ENCODE measurements around the gene DNAJC8. TPM values are rescaled to one million over a fixed set of nuclear protein-coding genes. Genes with fewer than 3 reads are reported as not detected.

Gene DNAJC8
- total and polyA plus RNA-seq, 5 donors: 63.4 to 78.3 (median 64.5) TPM

DNA sequence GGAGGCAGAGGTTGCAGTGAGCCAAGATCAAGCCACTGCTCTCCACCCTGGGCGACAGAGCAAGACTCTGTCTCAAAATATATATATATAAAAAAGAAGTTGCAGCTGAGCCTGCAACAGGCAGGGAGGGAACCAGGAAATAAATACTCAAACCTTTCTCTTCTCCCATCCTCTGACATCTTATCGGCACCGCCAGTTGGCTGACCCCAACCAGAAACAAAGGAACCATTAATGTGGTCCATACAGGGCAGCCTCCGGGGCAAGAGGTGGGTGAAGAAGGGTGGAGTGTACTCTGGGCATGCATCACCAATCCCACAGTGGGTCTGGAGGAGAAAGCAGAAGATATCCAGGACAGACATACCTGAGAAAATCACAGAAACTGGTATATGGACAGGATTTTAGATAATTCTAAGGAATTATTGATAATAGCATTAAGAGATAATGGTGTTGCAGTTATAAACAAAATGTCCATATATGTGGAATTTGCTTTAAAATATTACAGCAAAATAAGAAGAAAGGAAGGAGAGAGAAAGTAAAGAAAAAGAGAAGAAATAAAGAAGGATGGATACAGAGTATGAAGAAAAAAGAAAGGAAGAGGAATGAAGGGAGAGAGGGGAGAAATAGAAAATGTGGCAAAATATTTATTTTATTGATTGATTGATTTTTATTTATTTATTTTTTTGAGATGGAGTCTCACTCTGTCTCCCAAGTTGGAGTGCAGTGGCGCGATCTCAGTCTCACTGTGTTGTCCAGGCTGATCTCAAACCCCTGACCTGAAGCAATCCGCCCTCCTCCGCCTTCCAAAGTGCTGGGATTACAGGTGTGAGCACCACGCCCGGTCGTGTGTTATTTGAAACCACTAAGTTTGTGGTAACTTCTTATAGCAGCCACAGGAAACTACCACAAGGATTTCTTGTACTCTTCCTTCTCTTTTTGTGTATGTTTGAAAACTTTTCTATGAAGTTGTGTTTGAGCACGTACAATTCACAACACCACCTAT is 52.2 kb downstream of the DNAJC8 start:
- Histone ChIP-seq H3K9me3 (ENCODE audit: control insufficient read depth, low read length) (no peaks in the 10 kb centered on the region), H3K27me3 (ENCODE audit: control insufficient read depth, insufficient read depth) (no peaks in the 10 kb centered on the region), H3K27ac (ENCODE audit: low read length) (no peak overlapping the region), H3K4me3 (ENCODE audit: low read length) (no peak overlapping the region), H3K4me1 (ENCODE audit: control insufficient read depth, insufficient read depth, low read length) (no peaks in the 10 kb centered on the region)
- WGBS: 68% methylated on average over 12 of the region's 12 CpGs
- DNase-seq (peak in 1 of 3 donors; percentile 25), ATAC-seq (no peak)
- intact Hi-C loops (cut with DNase I): no loop called here

DNA sequence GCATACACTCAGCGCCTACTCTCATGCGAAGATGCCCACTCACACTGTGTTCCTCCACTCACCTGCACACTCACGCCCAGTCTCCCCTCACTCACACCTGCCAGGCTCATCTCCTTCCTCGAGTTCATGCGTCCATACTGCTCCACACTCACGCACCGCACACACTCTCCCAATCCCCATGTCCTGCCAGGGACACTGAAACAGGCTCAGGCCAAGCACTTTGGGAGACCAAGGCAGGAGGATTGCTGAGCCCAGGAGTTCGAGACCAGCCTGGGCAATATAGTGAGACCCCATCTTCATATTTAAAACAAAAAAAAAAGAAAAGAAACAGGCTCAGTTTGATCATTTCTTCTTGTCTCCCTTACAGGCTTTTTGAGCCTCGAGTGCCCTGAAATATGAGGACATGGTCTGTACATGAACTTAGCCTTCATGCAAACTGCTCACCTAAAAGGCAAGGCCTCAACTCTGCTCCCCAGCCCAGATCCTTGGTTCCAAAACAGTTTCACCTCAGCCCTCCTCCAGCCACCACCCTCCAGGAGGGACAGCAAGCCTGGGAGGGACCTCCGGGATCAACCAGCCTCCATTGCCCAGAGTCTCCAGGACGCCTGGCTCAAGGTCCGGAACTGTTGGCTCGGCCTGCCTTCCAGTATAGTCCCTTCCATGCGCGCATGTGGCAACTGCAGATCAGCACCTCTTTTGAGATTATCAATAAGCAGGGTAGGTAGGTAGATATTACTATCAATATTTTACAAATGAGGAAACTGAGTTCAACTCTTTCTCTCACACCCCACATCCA is 53.9 kb downstream of the DNAJC8 start:
- Histone ChIP-seq H3K4me3 (ENCODE audit: low read length) (no peak overlapping the region), H3K27me3 (ENCODE audit: control insufficient read depth, insufficient read depth) (no peaks in the 10 kb centered on the region), H3K27ac (ENCODE audit: low read length) (no peak overlapping the region), H3K4me1 (ENCODE audit: control insufficient read depth, insufficient read depth, low read length) (no peaks in the 10 kb centered on the region), H3K9me3 (ENCODE audit: control insufficient read depth, low read length) (no peaks in the 10 kb centered on the region)
- DNase-seq: peak in 1 of 3 donors; percentile 26
- intact Hi-C loops (cut with DNase I): no loop called here
- no peak for ATAC-seq
- WGBS: 94% methylated on average over 15 of the region's 15 CpGs

DNA sequence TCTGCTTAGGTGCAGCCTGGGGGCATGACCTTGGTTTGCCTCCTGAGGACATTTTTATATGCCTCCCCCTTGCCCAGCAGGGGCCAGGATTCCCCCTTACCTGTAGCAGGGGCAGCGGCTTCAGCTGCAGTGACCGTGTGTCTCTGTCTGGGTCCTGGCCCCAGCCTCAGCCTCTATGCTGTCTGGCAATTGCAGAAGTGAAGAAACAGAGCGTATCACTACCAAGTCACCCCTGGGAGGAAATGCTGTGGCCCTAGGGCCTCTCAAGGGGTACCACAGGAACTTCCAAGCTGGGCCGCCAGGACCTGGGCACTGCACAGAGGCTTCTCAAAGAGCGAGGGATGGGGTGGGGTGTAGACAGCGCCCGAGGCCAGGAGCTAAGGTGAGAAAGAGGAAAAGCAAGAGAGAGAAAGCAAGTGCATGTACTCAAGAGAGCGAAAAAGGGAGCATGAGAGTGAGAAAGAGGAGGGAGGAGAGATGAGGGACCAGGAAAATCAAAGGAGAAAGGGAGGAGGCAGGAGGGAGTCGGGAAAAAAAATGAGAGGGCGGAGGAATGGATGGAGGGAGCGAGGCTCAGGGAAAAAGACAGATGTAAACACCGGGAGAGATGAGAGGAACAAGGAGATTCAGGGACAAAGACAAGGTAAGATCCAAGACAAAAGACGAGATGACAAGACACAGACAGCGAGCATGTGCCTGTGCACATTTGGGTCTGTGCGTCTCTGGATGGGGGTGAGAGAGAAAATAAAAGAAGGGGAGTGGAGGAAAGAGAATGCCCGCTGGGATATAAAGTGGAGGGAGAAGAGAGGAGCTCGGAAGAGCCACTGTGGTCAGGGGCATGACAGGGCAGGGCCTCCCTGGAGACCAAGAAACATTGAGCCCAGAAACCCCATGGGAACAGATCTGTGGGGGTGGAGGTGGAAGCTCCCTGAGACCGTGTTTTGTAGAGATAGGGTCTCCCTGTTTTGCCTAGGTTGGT is 56.0 kb downstream of the DNAJC8 start, which contains the start of gene PTAFR:
Gene PTAFR, minus strand, starts transcription at position 199 of the 979 bp plus-strand sequence. CDS start 25,669 bp downstream, outside the sequence.
- Histone ChIP-seq H3K4me1 (ENCODE audit: control insufficient read depth, insufficient read depth, low read length) (no peaks in the 10 kb centered on the region), H3K27me3 (ENCODE audit: control insufficient read depth, insufficient read depth) (no peaks in the 10 kb centered on the region), H3K27ac (ENCODE audit: low read length) (no peak within 1 kb of the TSS), H3K9me3 (ENCODE audit: control insufficient read depth, low read length) (no peaks in the 10 kb centered on the region), H3K4me3 (ENCODE audit: low read length) (no peak within 1 kb of the TSS)
- ATAC-seq (peak in 1 of 2 donors; percentile 14), DNase-seq (peak in 2 of 3 donors; percentile 60 to 66)
- WGBS: 71% methylated on average over 18 of the region's 18 CpGs
- intact Hi-C loops (cut with DNase I): no loop called here

DNA sequence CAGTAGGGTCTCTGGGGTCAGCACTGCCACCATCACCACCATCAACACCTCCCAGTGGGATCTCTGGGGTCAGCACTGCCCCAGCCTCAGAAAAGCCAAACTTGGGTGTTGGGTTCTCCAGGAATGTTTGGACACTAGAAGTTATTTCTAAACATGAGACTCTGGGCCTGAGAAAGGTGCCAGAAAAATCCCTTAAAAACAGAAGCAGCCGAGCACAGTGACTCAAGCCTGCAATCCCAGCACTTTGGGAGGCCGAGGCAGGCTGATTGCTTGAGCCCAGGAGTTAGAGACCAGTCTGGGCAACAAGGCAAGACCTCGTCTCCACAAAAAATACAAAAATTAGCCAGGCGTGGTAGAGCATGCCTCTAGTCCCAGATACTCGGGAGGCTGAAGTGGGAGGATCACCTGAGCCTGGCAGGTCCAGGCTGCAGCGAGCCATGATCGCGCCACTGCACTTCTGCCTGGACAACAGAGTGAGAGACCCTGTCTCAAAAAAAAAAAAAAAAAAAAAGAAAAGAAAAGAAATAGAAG is 56.8 kb downstream of the DNAJC8 start:
- ATAC-seq: no peak
- Histone ChIP-seq H3K4me3 (ENCODE audit: low read length) (no peak overlapping the region), H3K4me1 (ENCODE audit: control insufficient read depth, insufficient read depth, low read length) (no peaks in the 10 kb centered on the region), H3K27me3 (ENCODE audit: control insufficient read depth, insufficient read depth) (no peaks in the 10 kb centered on the region), H3K27ac (ENCODE audit: low read length) (no peak overlapping the region), H3K9me3 (ENCODE audit: control insufficient read depth, low read length) (no peaks in the 10 kb centered on the region)
- DNase-seq: peak in 1 of 3 donors; percentile 37
- WGBS: 79% methylated on average over 8 of the region's 8 CpGs
- intact Hi-C loops (cut with DNase I): no loop called here

DNA sequence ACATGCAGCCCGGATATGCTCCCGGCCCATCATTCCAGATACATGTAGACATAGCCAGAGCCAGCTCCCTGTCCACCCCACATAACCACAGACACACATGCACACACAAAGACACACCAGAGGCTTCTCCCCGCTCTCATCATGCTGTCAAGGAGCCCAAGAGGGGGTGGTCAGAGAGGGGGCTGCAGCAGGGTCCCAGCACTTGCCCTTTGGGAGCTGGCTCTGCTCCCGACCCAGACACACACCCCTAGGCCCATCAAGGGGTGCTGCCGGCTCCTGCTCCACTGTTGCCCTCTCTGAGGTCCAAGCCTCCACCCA is 58.9 kb downstream of the DNAJC8 start:
- Histone ChIP-seq H3K9me3 (ENCODE audit: control insufficient read depth, low read length) (no peaks in the 10 kb centered on the region), H3K4me3 (ENCODE audit: low read length) (no peak overlapping the region), H3K4me1 (ENCODE audit: control insufficient read depth, insufficient read depth, low read length) (no peaks in the 10 kb centered on the region), H3K27ac (ENCODE audit: low read length) (peak overlapping the region; percentile 15), H3K27me3 (ENCODE audit: control insufficient read depth, insufficient read depth) (no peaks in the 10 kb centered on the region)
- DNase-seq (peak in 1 of 3 donors; percentile 51), ATAC-seq (peak; percentile 11 to 24)
- WGBS: 50% methylated on average over 5 of the region's 5 CpGs
- intact Hi-C loops (cut with DNase I): no loop called here

DNA sequence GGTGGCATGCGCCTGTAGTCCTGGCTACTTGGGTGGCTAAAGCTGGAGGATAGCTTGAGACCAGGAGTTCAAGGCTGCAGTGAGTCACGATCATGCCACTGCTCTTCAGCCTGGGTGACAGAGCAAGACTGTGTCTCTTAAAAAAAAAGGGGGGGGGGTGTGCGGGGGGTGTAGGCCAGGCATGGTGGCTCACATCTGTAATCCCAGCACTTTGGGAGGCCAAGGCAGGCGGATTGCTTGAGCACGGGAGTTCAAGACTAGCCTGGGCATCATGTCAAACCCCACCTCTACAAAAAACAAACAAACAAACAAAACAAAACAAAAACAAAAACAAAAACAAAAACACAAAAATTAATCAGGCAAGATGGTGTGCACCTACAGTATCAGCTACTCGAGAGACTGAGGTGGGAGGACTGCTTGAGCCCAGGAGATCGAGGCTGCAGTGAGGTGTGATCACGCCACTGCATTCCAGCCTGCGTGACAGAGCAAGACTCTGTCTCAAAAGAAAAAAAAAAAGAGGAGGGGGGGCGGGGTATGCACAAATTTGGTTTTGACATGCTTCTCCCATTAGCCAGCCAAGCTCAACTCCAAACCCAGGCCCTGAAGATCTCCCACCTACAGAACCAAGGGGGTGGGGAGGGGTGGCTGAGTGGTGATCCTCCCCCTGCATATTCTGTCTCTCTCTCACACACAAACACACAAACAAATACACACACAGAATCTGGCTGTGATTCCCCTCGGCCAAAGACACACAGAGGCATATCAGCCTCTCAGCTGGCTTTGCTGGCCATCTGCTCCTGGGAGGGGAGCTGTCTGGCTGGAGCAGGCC is 59.5 kb downstream of the DNAJC8 start:
- no peaks in the 10 kb centered on the region for H3K27me3 ChIP-seq (ENCODE audit: control insufficient read depth, insufficient read depth)
- no peaks in the 10 kb centered on the region for H3K4me1 ChIP-seq (ENCODE audit: control insufficient read depth, insufficient read depth, low read length)
- WGBS: 49% methylated on average over 11 of the region's 11 CpGs
- intact Hi-C loops (cut with DNase I): no loop called here
- no peak overlapping the region for H3K4me3 ChIP-seq (ENCODE audit: low read length)
- peak overlapping the region; percentile 15 for H3K27ac ChIP-seq (ENCODE audit: low read length)
- ATAC-seq (no peak), DNase-seq (peak in 1 of 3 donors; percentile 28)
- H3K9me3 ChIP-seq (ENCODE audit: control insufficient read depth, low read length): no peaks in the 10 kb centered on the region

DNA sequence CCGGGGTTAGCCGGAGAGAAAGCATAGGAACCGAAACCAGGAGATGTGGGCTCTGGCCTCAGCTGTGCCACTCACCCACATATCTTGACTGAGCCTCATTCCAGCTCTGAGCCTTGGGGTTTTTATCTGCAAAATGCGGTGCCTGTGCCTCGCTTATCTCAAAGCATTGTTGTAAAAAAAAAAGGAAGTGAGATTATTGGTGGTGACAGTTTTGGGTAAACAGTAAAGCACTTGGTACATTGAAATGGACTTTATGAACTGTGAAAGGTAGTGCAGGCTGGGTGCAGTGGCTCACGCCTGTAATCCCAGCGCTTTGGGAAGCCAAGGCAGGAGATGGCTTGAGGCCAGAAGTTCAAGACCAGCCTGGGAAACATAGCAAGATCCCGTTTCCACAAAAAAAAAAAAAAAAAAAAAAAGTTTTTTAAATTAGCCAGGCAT is 60.1 kb downstream of the DNAJC8 start:
- DNase-seq (peak in 2 of 3 donors; percentile 40 to 55), ATAC-seq (peak; percentile 69)
- H3K27me3 ChIP-seq (ENCODE audit: control insufficient read depth, insufficient read depth): no peaks in the 10 kb centered on the region
- H3K4me1 ChIP-seq (ENCODE audit: control insufficient read depth, insufficient read depth, low read length): no peaks in the 10 kb centered on the region
- WGBS: 12% methylated on average over 8 of the region's 8 CpGs
- no peak overlapping the region for H3K27ac ChIP-seq (ENCODE audit: low read length)
- no peak overlapping the region for H3K4me3 ChIP-seq (ENCODE audit: low read length)
- H3K9me3 ChIP-seq (ENCODE audit: control insufficient read depth, low read length): no peaks in the 10 kb centered on the region
- intact Hi-C loops (cut with DNase I): no loop called here

DNA sequence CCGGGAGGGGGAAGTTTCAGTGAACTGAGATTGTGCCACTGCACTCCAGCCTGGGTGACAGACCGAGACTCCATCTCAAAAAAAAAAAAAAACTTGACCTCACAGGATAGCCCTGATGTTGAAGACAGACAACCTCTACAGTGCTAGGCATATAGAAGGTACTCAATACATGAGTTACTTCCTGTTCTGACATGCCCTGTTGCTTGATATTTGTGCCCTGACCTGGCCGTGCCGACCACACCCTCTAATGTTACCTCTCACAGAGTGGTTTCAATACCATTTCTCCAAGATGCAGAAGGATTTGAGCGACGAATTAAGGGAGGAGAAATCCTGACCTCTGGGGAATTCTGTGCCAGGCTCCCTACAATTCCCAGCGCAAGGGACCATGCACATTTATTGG is 61.6 kb downstream of the DNAJC8 start:
- Histone ChIP-seq H3K27me3 (ENCODE audit: control insufficient read depth, insufficient read depth) (no peaks in the 10 kb centered on the region), H3K27ac (ENCODE audit: low read length) (no peak overlapping the region), H3K4me3 (ENCODE audit: low read length) (no peak overlapping the region), H3K4me1 (ENCODE audit: control insufficient read depth, insufficient read depth, low read length) (no peaks in the 10 kb centered on the region), H3K9me3 (ENCODE audit: control insufficient read depth, low read length) (no peaks in the 10 kb centered on the region)
- intact Hi-C loops (cut with DNase I): no loop called here
- ATAC-seq (no peak), DNase-seq (peak in 1 of 3 donors; percentile 0)
- WGBS: 90% methylated on average over 7 of the region's 7 CpGs

DNA sequence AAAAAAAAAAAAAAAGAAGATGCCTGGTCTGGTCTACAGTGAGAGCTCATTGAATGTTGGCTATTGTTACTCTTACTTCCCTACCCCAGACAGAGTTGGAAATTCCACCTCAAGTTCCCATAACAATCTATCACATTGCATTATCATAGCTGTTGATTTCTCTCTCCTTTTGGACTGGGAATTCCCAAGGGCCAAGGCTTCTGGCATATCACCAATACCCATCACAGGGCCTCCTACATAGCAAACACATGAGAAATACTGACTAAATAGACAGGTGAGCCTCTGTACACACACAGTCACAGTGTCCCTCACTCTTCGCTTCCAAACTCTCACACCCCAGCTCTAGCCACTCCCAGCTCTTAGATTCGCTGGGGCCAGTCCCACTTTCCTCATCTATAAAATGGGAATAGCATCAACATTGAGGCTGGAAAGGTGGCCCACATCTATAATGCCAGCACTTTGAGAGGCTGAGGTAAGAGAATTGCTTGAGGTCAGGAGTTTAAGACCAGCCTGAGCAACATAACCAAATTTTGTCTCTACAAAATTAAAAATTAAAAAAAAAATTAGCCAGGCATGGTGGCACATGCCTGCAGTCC is 62.7 kb downstream of the DNAJC8 start:
- Histone ChIP-seq H3K27me3 (ENCODE audit: control insufficient read depth, insufficient read depth) (no peaks in the 10 kb centered on the region), H3K9me3 (ENCODE audit: control insufficient read depth, low read length) (no peaks in the 10 kb centered on the region), H3K27ac (ENCODE audit: low read length) (no peak overlapping the region), H3K4me3 (ENCODE audit: low read length) (no peak overlapping the region), H3K4me1 (ENCODE audit: control insufficient read depth, insufficient read depth, low read length) (no peaks in the 10 kb centered on the region)
- DNase-seq (peak in 1 of 3 donors; percentile 4), ATAC-seq (no peak)
- WGBS: 97% methylated on average over 2 of the region's 2 CpGs
- intact Hi-C loops (cut with DNase I): no loop called here
